ENCODE data around the gene DDX4.

Gene DDX4

GRCh38 chr5:55829956-55830355 lies 92.1 kb downstream of the DDX4 start:
- no peak for DNase-seq

- DNase-seq = no peak
These were observed 94.6 kb downstream of the DDX4 start for GRCh38 chr5:55832446-55832845.

GRCh38 chr5:55836191-55836590 lies 98.3 kb downstream of the DDX4 start:
- no peak for DNase-seq

- DNase-seq = no peak
These were observed 104.1 kb downstream of the DDX4 start for GRCh38 chr5:55841976-55842375.

- no peak for DNase-seq
These were observed 110.0 kb downstream of the DDX4 start for GRCh38 chr5:55847837-55848236.

GRCh38 chr5:55848783-55849182 lies 110.9 kb downstream of the DDX4 start:
- DNase-seq = no peak

- no peak for DNase-seq
These were observed 113.2 kb downstream of the DDX4 start, which contains the start of gene IL31RA for GRCh38 chr5:55850839-55851674. IL31RA (plus strand) TSS chr5:55851357; CDS start chr5:55851571, 214 bp downstream.

GRCh38 chr5:55851675-55851979 lies 113.8 kb downstream of the DDX4 start:
- no peak for DNase-seq

GRCh38 chr5:55852503-55852902 lies 114.6 kb downstream of the DDX4 start:
- DNase-seq = no peak

GRCh38 chr5:55853041-55853670 lies 115.3 kb downstream of the DDX4 start:
- no peak for DNase-seq

- DNase-seq = no peak
These were observed 116.0 kb downstream of the DDX4 start for GRCh38 chr5:55853818-55854217.

- no peak for DNase-seq
These were observed 117.6 kb downstream of the DDX4 start for GRCh38 chr5:55855509-55855908.

- no peak for DNase-seq
These were observed 118.8 kb downstream of the DDX4 start for GRCh38 chr5:55856516-55857246.

- DNase-seq = no peak
These were observed 119.4 kb downstream of the DDX4 start for GRCh38 chr5:55857247-55857640.

GRCh38 chr5:55858104-55858503 lies 120.2 kb downstream of the DDX4 start:
- DNase-seq = no peak

GRCh38 chr5:55860288-55860687 lies 122.4 kb downstream of the DDX4 start:
- no peak for DNase-seq

- DNase-seq = no peak
These were observed 122.8 kb downstream of the DDX4 start for GRCh38 chr5:55860709-55861108.

GRCh38 chr5:55864606-55865541 lies 127.0 kb downstream of the DDX4 start:
- DNase-seq = no peak

- no peak for DNase-seq
These were observed 128.0 kb downstream of the DDX4 start for GRCh38 chr5:55865831-55866230.

GRCh38 chr5:55866485-55866884 lies 128.6 kb downstream of the DDX4 start:
- no peak for DNase-seq

All from NCI-H187 (cell line).